ENCODE data around the gene HOXB9. TPM values are rescaled to one million over a fixed set of nuclear protein-coding genes. Genes with fewer than 3 reads are reported as not detected.

Gene HOXB9
- total and polyA plus RNA-seq, 2 of the 13 experiments (the other 11 are each of a cell fraction or from before 2014, with no cell fraction given), result not detected

DNA sequence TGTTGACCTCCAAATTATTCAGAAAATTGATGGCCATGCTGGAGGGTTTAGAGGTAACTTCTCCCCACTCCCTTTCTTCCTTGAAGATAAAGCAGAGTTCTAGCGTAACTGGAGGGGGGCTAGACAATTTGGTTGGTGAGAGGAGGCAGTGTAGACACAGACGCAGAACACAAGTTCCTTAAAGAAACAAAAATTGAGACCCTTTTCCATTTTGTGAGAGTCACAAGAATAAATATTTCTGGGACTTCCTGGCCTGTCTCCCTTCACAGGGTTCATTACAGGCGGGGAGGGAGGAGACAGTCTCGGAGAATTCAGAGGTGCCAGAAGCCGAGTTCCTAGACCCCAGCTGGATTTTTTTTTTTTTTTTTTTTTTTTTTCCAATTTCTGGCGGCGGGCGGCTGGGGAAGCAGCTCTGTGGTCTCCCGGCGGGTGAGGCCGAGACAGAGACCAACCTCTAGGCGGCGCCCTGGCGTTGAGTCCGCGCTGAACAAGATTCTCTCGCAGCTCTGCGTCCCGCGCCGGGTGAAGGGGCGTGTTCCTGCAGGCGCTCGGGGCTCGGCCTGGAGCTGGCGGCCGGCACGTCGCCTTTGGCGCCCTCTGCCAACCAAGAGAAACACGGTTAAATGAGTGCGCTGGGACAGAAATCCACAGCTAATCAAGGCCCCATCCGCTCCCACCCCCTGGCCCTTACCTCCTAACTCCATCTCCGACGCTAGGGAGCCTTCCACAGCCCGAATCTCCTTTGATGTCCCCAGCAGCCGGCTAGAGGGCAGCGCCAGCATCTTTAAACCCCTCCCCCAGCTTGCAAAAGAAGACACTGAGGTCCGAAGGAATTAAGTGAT is 10.2 kb upstream of the HOXB9 start (continued):
- no peak for TF ChIP-seq FOXJ3 (CRISPR knock-in tag; IDR thresholded peaks at IDR 0.05; ENCODE audit: borderline replicate concordance)
- 0 out of 2 replicates have a peak, but pooled peaks have one; percentile 32 for TF ChIP-seq RFXAP (CRISPR knock-in tag; IDR thresholded peaks at IDR 0.05; ENCODE audit: borderline replicate concordance)
- TF ChIP-seq ZSCAN9 (CRISPR knock-in tag; IDR thresholded peaks at IDR 0.05; ENCODE audit: borderline replicate concordance), result 0 out of 2 replicates have a peak, but pooled peaks have one; percentile 46
- TF ChIP-seq, protein P1, sequence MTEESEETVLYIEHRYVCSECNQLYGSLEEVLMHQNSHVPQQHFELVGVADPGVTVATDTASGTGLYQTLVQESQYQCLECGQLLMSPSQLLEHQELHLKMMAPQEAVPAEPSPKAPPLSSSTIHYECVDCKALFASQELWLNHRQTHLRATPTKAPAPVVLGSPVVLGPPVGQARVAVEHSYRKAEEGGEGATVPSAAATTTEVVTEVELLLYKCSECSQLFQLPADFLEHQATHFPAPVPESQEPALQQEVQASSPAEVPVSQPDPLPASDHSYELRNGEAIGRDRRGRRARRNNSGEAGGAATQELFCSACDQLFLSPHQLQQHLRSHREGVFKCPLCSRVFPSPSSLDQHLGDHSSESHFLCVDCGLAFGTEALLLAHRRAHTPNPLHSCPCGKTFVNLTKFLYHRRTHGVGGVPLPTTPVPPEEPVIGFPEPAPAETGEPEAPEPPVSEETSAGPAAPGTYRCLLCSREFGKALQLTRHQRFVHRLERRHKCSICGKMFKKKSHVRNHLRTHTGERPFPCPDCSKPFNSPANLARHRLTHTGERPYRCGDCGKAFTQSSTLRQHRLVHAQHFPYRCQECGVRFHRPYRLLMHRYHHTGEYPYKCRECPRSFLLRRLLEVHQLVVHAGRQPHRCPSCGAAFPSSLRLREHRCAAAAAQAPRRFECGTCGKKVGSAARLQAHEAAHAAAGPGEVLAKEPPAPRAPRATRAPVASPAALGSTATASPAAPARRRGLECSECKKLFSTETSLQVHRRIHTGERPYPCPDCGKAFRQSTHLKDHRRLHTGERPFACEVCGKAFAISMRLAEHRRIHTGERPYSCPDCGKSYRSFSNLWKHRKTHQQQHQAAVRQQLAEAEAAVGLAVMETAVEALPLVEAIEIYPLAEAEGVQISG (CRISPR knock-in tag; IDR thresholded peaks at IDR 0.05), result peak; percentile 87
- no peak for TF ChIP-seq REXO4 (CRISPR knock-in tag; IDR thresholded peaks at IDR 0.05; ENCODE audit: borderline replicate concordance)
- no peak for TF ChIP-seq LCORL (IDR thresholded peaks at IDR 0.05)
- TF ChIP-seq LCORL (CRISPR knock-in tag; IDR thresholded peaks at IDR 0.05), result peak; percentile 56; the same call in 1 of the 2 replicates
- TF ChIP-seq HNRNPLL (IDR thresholded peaks at IDR 0.05; ENCODE audit: low read depth, low read length, poor library complexity, severe bottlenecking), result peak; percentile 71
- TF ChIP-seq, protein P2, sequence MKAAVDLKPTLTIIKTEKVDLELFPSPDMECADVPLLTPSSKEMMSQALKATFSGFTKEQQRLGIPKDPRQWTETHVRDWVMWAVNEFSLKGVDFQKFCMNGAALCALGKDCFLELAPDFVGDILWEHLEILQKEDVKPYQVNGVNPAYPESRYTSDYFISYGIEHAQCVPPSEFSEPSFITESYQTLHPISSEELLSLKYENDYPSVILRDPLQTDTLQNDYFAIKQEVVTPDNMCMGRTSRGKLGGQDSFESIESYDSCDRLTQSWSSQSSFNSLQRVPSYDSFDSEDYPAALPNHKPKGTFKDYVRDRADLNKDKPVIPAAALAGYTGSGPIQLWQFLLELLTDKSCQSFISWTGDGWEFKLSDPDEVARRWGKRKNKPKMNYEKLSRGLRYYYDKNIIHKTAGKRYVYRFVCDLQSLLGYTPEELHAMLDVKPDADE (CRISPR knock-in tag; IDR thresholded peaks at IDR 0.05), result 0 out of 2 replicates have a peak, but pooled peaks have one; percentile 39
- 0 out of 2 replicates have a peak, but pooled peaks have one; percentile 29 for TF ChIP-seq KAT8 (CRISPR knock-in tag; IDR thresholded peaks at IDR 0.05)
- no peak for TF ChIP-seq SMARCE1 (IDR thresholded peaks at IDR 0.05; ENCODE audit: borderline replicate concordance)
- TF ChIP-seq ZMYM3 (CRISPR knock-in tag; IDR thresholded peaks at IDR 0.05), result peak; percentile 59
- TF ChIP-seq, protein P3, sequence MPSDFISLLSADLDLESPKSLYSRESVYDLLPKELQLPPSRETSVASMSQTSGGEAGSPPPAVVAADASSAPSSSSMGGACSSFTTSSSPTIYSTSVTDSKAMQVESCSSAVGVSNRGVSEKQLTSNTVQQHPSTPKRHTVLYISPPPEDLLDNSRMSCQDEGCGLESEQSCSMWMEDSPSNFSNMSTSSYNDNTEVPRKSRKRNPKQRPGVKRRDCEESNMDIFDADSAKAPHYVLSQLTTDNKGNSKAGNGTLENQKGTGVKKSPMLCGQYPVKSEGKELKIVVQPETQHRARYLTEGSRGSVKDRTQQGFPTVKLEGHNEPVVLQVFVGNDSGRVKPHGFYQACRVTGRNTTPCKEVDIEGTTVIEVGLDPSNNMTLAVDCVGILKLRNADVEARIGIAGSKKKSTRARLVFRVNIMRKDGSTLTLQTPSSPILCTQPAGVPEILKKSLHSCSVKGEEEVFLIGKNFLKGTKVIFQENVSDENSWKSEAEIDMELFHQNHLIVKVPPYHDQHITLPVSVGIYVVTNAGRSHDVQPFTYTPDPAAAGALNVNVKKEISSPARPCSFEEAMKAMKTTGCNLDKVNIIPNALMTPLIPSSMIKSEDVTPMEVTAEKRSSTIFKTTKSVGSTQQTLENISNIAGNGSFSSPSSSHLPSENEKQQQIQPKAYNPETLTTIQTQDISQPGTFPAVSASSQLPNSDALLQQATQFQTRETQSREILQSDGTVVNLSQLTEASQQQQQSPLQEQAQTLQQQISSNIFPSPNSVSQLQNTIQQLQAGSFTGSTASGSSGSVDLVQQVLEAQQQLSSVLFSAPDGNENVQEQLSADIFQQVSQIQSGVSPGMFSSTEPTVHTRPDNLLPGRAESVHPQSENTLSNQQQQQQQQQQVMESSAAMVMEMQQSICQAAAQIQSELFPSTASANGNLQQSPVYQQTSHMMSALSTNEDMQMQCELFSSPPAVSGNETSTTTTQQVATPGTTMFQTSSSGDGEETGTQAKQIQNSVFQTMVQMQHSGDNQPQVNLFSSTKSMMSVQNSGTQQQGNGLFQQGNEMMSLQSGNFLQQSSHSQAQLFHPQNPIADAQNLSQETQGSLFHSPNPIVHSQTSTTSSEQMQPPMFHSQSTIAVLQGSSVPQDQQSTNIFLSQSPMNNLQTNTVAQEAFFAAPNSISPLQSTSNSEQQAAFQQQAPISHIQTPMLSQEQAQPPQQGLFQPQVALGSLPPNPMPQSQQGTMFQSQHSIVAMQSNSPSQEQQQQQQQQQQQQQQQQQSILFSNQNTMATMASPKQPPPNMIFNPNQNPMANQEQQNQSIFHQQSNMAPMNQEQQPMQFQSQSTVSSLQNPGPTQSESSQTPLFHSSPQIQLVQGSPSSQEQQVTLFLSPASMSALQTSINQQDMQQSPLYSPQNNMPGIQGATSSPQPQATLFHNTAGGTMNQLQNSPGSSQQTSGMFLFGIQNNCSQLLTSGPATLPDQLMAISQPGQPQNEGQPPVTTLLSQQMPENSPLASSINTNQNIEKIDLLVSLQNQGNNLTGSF (CRISPR knock-in tag; IDR thresholded peaks at IDR 0.05), result 0 out of 2 replicates have a peak, but pooled peaks have one; percentile 77
- TF ChIP-seq, protein P4, sequence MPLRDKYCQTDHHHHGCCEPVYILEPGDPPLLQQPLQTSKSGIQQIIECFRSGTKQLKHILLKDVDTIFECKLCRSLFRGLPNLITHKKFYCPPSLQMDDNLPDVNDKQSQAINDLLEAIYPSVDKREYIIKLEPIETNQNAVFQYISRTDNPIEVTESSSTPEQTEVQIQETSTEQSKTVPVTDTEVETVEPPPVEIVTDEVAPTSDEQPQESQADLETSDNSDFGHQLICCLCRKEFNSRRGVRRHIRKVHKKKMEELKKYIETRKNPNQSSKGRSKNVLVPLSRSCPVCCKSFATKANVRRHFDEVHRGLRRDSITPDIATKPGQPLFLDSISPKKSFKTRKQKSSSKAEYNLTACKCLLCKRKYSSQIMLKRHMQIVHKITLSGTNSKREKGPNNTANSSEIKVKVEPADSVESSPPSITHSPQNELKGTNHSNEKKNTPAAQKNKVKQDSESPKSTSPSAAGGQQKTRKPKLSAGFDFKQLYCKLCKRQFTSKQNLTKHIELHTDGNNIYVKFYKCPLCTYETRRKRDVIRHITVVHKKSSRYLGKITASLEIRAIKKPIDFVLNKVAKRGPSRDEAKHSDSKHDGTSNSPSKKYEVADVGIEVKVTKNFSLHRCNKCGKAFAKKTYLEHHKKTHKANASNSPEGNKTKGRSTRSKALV (CRISPR knock-in tag; IDR thresholded peaks at IDR 0.05), result peak; percentile 92
- TF ChIP-seq FOXM1 (CRISPR knock-in tag; IDR thresholded peaks at IDR 0.05), result no peak
- TF ChIP-seq PHF20 (CRISPR knock-in tag; IDR thresholded peaks at IDR 0.05), result no peak
- no peak for TF ChIP-seq SMAD3 (CRISPR knock-in tag; IDR thresholded peaks at IDR 0.05)
- TF ChIP-seq ZNF557 (CRISPR knock-in tag; IDR thresholded peaks at IDR 0.05), result peak; percentile 81; the same call in 1 of the 2 replicates

All from HepG2 (cell line).